Measurements from ENCODE around the gene TSC22D1.

DNA sequence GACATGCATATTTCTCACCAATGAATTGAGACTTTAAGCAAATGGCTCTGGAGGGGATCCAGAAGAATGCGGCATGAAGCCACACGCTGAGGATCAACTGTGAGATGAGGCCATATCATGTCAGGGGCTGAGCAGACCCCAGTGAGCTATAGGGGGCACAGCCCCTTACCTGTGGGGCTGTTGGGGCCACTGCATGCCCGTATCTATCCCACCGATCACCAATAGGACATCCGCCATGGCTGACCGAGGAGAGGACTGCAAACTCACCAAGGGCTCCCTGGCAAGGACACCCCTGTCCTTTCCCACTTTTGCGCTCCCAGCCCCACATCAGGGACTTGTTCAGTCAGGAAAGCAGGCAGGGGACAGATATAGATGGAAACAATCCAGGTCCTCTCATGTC lies 124.5 kb downstream of the TSC22D1 start:
- TF ChIP-seq FOXA1 (IDR thresholded peaks at IDR 0.05): no peak
- TF ChIP-seq SP1 (IDR thresholded peaks at IDR 0.05): no peak
- TF ChIP-seq HDGF (IDR thresholded peaks at IDR 0.05; ENCODE audit: borderline replicate concordance): no peak
- no peak for TF ChIP-seq FOXK2 (IDR thresholded peaks at IDR 0.05)

Measured in HEK293T (cell line).